ENCODE measurements around the gene MYBPH.

GRCh38 chr1:203150511-203151297 is 24.9 kb downstream of the MYBPH start:
- TF ChIP-seq RNF2 (IDR thresholded peaks at IDR 0.05; ENCODE audit: borderline replicate concordance, low read depth) (no peak), CBX2 (IDR thresholded peaks at IDR 0.05; ENCODE audit: borderline replicate concordance, low read depth) (no peak), POLR2A (IDR thresholded peaks at IDR 0.05; ENCODE audit: low read length) (no peak), MAZ (IDR thresholded peaks at IDR 0.05; ENCODE audit: borderline replicate concordance, low read depth, low read length) (no peak), CHD4 (IDR thresholded peaks at IDR 0.05; ENCODE audit: borderline replicate concordance) (no peak), MYC (IDR thresholded peaks at IDR 0.05; ENCODE audit: borderline replicate concordance, low read length) (no peak), FOSL2 (IDR thresholded peaks at IDR 0.05) (no peak), FOSL2 (CRISPR knock-in tag; IDR thresholded peaks at IDR 0.05) (no peak), NFE2L2 (conservative IDR thresholded peaks at IDR 0.05; ENCODE audit: low read length) (no peak)
- TF ChIP-seq, protein P1, sequence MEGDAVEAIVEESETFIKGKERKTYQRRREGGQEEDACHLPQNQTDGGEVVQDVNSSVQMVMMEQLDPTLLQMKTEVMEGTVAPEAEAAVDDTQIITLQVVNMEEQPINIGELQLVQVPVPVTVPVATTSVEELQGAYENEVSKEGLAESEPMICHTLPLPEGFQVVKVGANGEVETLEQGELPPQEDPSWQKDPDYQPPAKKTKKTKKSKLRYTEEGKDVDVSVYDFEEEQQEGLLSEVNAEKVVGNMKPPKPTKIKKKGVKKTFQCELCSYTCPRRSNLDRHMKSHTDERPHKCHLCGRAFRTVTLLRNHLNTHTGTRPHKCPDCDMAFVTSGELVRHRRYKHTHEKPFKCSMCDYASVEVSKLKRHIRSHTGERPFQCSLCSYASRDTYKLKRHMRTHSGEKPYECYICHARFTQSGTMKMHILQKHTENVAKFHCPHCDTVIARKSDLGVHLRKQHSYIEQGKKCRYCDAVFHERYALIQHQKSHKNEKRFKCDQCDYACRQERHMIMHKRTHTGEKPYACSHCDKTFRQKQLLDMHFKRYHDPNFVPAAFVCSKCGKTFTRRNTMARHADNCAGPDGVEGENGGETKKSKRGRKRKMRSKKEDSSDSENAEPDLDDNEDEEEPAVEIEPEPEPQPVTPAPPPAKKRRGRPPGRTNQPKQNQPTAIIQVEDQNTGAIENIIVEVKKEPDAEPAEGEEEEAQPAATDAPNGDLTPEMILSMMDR (IDR thresholded peaks at IDR 0.05), result no peak
